ENCODE results near the gene BNIP3. TPM values are rescaled to one million over a fixed set of nuclear protein-coding genes. Genes with fewer than 3 reads are reported as not detected.

BNIP3 gene
- total RNA-seq, 1 donor from 2014 or later = 29.9 TPM

DNA sequence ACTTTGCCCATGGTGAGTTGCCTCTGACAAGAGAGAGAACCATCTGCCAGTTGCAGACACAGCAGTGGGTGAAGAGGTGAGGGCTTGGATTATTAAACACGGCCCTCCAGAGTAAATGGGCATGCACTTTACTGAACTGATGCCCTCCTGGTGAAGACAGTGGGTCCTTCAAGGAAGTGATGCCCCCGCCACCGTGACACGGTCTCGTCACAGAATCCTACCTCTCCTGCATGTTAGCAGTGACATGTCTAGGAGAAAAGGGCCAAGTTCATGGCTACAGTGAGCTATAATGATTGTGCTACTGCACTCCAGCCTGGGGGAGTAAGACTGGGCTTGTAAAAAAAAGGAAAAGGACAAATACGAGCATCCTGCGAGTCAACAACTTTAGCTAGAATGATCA lies 2.4 kb downstream of the BNIP3 start:
- H3K9me3 Mint-ChIP-seq (ENCODE audit: unreplicated experiment) = no peaks in the 10 kb centered on the region
- no peak for DNase-seq (ENCODE audit: low spot score)
- peak overlapping the region; percentile 4 for H3K4me3 Mint-ChIP-seq (ENCODE audit: unreplicated experiment)
- TF ChIP-seq, protein P1, sequence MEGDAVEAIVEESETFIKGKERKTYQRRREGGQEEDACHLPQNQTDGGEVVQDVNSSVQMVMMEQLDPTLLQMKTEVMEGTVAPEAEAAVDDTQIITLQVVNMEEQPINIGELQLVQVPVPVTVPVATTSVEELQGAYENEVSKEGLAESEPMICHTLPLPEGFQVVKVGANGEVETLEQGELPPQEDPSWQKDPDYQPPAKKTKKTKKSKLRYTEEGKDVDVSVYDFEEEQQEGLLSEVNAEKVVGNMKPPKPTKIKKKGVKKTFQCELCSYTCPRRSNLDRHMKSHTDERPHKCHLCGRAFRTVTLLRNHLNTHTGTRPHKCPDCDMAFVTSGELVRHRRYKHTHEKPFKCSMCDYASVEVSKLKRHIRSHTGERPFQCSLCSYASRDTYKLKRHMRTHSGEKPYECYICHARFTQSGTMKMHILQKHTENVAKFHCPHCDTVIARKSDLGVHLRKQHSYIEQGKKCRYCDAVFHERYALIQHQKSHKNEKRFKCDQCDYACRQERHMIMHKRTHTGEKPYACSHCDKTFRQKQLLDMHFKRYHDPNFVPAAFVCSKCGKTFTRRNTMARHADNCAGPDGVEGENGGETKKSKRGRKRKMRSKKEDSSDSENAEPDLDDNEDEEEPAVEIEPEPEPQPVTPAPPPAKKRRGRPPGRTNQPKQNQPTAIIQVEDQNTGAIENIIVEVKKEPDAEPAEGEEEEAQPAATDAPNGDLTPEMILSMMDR (IDR thresholded peaks at IDR 0.05; ENCODE audit: unreplicated experiment) = no peak
- H3K27me3 Mint-ChIP-seq (ENCODE audit: unreplicated experiment) = peaks cover 9% of the 10 kb centered on the region
- H3K4me1 Mint-ChIP-seq (ENCODE audit: unreplicated experiment) = peaks cover 15% of the 10 kb centered on the region
- no peak overlapping the region for H3K27ac Mint-ChIP-seq (ENCODE audit: unreplicated experiment)
- H3K36me3 Mint-ChIP-seq (ENCODE audit: low read depth, unreplicated experiment) = no peaks in the 10 kb centered on the region

DNA sequence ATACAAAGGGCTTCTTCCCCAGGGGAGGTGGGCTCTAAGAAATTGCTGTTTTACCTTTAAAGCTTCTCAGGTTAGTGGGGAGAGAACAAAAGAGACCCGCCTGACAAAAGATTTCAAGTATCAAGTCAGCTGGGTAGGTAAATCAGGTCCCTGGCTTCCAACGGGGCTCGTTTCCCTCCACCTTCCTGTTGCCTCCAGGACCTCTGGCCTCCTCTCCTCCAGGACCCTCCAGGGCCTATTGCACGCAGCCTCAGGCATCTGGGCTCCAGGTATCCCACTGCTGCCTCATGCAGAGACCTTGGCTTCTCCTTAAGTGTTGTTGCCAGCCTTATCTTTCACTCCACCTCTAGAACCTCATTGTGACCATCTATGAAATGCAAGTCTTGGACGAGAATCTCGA lies 2.9 kb downstream of the BNIP3 start:
- TF ChIP-seq, protein P1 (IDR thresholded peaks at IDR 0.05; ENCODE audit: unreplicated experiment) = no peak
- Mint-ChIP-seq H3K4me3 (ENCODE audit: unreplicated experiment) (no peak overlapping the region), H3K36me3 (ENCODE audit: low read depth, unreplicated experiment) (peaks cover 3% of the 10 kb centered on the region), H3K27ac (ENCODE audit: unreplicated experiment) (no peak overlapping the region), H3K27me3 (ENCODE audit: unreplicated experiment) (peaks cover 9% of the 10 kb centered on the region), H3K9me3 (ENCODE audit: unreplicated experiment) (no peaks in the 10 kb centered on the region), H3K4me1 (ENCODE audit: unreplicated experiment) (peaks cover 18% of the 10 kb centered on the region)
- DNase-seq (ENCODE audit: low spot score) = no peak

DNA sequence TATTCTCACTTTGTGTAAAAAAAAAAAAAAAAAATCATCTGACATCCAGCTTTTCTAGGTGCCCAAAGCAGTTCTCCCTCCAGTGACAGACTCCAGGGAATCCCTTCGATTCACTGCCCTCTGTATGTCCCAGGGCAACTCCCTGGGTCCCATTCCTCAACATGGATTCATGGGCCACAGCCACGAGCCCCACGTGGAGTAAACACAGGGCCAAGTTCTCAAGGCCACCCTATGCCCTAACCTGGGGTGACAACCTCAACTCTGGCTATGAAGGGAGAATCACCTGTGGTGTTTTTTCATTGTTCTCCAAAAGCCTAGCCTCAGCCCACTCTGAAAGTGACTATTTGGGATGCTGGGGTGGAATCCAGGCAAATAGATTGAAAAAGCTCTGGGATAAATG lies 3.4 kb downstream of the BNIP3 start:
- Mint-ChIP-seq H3K4me3 (ENCODE audit: unreplicated experiment) (no peak overlapping the region), H3K4me1 (ENCODE audit: unreplicated experiment) (peaks cover 18% of the 10 kb centered on the region), H3K27ac (ENCODE audit: unreplicated experiment) (no peak overlapping the region), H3K9me3 (ENCODE audit: unreplicated experiment) (no peaks in the 10 kb centered on the region), H3K36me3 (ENCODE audit: low read depth, unreplicated experiment) (peaks cover 3% of the 10 kb centered on the region), H3K27me3 (ENCODE audit: unreplicated experiment) (peaks cover 8% of the 10 kb centered on the region)
- TF ChIP-seq, protein P1 (IDR thresholded peaks at IDR 0.05; ENCODE audit: unreplicated experiment) = no peak
- no peak for DNase-seq (ENCODE audit: low spot score)

DNA sequence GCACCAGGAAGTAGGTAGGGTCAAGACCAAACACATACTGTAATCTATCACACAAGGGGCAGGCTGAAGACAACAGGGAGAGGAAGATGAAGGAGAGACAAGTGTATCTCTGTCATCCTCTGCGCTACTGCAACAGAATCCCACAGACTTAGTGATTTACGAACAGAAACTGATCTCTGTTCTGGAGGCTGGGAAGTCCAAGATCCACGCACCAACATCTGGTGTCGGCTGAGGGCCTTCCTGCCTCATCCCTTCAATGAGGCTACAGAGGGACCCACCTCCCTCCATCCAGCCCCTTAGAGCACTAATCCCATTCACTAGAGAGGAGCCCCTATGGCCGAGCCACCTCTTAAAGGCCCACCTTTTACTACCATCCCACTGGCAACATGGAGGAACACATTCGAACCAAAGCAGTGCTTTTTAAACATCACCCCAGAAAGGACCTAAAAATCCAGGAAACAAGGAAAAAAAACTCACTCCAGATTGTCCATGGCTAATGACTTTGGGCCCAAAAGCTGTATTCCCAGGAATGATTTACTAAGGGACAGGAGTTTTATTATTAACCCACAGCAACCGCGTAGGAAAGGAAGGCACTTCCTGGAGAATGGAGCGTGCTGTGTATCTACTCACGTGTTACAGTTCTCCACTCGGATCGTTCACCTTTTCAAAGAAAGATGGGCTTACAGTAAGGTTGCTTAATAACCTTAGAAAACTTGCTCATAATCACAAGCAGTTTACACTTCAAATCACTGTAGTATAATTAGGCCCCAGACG lies 4.2 kb downstream of the BNIP3 start:
- Mint-ChIP-seq H3K4me1 (ENCODE audit: unreplicated experiment) (peaks cover 23% of the 10 kb centered on the region), H3K27me3 (ENCODE audit: unreplicated experiment) (peaks cover 1% of the 10 kb centered on the region), H3K4me3 (ENCODE audit: unreplicated experiment) (no peak overlapping the region), H3K9me3 (ENCODE audit: unreplicated experiment) (no peaks in the 10 kb centered on the region), H3K36me3 (ENCODE audit: low read depth, unreplicated experiment) (peaks cover 3% of the 10 kb centered on the region), H3K27ac (ENCODE audit: unreplicated experiment) (no peak overlapping the region)
- DNase-seq (ENCODE audit: low spot score) = no peak
- TF ChIP-seq, protein P1 (IDR thresholded peaks at IDR 0.05; ENCODE audit: unreplicated experiment) = no peak

DNA sequence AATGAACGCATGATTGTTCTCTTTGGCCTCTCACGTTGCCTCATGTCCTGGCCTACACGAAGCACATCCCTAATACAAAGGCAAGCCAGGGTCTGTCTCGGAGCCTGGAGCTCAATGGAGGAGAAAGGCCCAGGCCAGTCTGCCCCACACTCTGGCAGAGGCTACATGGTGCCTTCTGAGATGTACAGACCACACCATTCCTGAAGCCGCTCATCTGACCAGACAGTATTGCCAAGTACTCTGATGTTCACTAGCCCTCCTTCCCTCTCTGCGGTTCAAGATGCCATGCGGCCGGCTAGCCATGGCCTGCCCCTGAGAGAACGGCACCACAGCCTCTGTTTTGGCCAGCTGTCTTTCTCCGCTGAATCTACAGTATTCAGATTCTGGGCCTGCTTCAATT lies 5.9 kb downstream of the BNIP3 start:
- TF ChIP-seq, protein P1 (IDR thresholded peaks at IDR 0.05; ENCODE audit: unreplicated experiment) = no peak
- Mint-ChIP-seq H3K4me3 (ENCODE audit: unreplicated experiment) (no peak overlapping the region), H3K27ac (ENCODE audit: unreplicated experiment) (no peak overlapping the region), H3K4me1 (ENCODE audit: unreplicated experiment) (peaks cover 20% of the 10 kb centered on the region), H3K27me3 (ENCODE audit: unreplicated experiment) (peaks cover 1% of the 10 kb centered on the region), H3K36me3 (ENCODE audit: low read depth, unreplicated experiment) (peaks cover 14% of the 10 kb centered on the region), H3K9me3 (ENCODE audit: unreplicated experiment) (no peaks in the 10 kb centered on the region)
- no peak for DNase-seq (ENCODE audit: low spot score)
